ENCODE measurements around the gene CPLX4. TPM values are rescaled to one million over a fixed set of nuclear protein-coding genes. Genes with fewer than 3 reads are reported as not detected.

Gene CPLX4
- total RNA-seq, 2 experiments from 2014 or later = not detected

DNA sequence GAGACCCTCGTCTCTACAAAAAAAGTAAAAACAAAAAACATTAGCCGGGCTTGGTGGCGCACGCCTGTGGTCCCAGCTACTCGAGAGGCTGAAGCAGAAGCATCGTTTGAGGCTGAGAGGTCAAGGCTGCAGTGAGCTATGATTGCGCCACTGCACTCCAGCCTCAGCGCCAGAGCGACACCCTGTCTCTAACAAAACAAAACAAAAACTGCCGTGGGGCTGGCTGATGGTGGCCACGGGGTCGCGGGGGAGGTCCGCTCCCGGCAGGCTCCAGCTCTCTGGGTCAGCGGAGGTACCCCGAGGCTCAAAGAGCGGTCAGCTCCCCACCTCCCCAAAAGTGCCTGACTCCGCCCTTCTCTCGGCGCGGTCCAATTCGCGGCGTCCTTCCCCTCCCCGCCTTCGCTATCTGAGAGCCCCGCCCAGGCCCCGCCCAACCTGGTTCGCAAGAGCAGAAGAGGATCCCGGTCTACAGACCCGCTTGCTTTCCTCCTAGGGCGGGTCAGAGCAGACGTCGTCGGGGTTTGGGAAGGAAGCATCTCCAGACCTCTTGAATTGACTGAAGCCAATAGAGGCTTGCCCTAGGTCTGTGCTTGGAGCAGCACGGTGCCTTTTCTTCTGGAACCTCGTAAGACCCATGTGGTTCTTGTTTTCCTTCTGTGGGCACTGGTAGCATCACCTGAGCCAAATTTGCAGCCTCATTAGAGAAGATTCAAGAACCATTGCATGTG lies 53.0 kb downstream of the CPLX4 start:
- peaks cover 65 to 75% of the 10 kb centered on the region in 2 experiments for H3K27me3 ChIP-seq (ENCODE audit: control insufficient read depth in 1 of 2, insufficient read depth in 2 of 2, low read length in 2 of 2)
- CTCF ChIA-PET = no interaction called here
- intact Hi-C loops (cut with DNase I, micrococcal nuclease) = no loop called here
- ATAC-seq (ENCODE audit: poor library complexity) (no peak), DNase-seq (peak in 2 of 14 experiments; percentile 12 to 14)
- H3K4me3 ChIP-seq (ENCODE audit: low read length) = peak overlapping the region; percentile 33
- TF ChIP-seq, protein P1, sequence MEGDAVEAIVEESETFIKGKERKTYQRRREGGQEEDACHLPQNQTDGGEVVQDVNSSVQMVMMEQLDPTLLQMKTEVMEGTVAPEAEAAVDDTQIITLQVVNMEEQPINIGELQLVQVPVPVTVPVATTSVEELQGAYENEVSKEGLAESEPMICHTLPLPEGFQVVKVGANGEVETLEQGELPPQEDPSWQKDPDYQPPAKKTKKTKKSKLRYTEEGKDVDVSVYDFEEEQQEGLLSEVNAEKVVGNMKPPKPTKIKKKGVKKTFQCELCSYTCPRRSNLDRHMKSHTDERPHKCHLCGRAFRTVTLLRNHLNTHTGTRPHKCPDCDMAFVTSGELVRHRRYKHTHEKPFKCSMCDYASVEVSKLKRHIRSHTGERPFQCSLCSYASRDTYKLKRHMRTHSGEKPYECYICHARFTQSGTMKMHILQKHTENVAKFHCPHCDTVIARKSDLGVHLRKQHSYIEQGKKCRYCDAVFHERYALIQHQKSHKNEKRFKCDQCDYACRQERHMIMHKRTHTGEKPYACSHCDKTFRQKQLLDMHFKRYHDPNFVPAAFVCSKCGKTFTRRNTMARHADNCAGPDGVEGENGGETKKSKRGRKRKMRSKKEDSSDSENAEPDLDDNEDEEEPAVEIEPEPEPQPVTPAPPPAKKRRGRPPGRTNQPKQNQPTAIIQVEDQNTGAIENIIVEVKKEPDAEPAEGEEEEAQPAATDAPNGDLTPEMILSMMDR (IDR thresholded peaks at IDR 0.05) = no peak
- Mint-ChIP-seq H3K4me1 (ENCODE audit: low read depth) (peaks cover 39% of the 10 kb centered on the region), H3K27ac (no peak overlapping the region), H3K27me3 (peaks cover 88% of the 10 kb centered on the region), H3K9me3 (peaks cover 2% of the 10 kb centered on the region), H3K4me3 (peak overlapping the region; percentile 30), H3K36me3 (ENCODE audit: low read depth) (no peaks in the 10 kb centered on the region)
- H3K9me3 ChIP-seq (ENCODE audit: control insufficient read depth in 1 of 2, insufficient read depth in 1 of 2, low read length in 2 of 2) = peaks cover 0 to 37% of the 10 kb centered on the region in 2 experiments
- peaks cover 25% of the 10 kb centered on the region for H3K4me1 ChIP-seq (ENCODE audit: insufficient read depth, low read length)
- POLR2A ChIA-PET = no interaction called here
- no peaks in the 10 kb centered on the region for H3K36me3 ChIP-seq (ENCODE audit: insufficient read depth, low read length)
- no peak overlapping the region for H3K27ac ChIP-seq (ENCODE audit: low read depth in 1 of 2, low read length in 2 of 2)

DNA sequence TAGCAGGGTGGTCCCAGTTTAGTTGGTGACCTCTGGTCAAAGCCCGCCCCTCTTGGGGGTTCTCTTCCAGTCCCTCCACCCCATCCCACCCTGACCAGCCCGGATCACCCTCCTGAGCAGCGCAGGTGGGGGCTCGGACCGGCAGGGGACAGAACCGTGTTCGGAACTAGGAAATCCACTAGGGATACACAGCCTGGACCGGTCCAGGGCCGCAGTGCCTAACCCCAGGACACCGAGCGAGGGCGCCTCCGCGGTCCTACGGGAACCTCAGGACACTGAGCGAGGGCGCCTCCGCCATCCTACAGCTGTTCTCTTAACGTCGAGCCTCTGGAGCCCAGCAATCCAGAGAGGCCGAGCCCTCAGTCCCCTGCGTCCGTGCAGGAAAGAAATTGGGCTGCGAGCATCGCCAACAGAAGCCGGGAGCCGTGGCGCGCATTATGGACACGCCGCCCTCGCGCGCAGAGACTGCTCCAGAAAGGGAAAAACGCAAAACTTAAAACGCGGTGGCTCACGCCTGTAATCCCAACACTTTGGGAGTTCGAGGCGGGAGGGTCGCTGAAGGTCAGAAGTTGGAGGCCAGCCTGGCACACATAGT lies 53.7 kb downstream of the CPLX4 start:
- Mint-ChIP-seq H3K27me3 (peaks cover 86% of the 10 kb centered on the region), H3K4me3 (peak overlapping the region; percentile 30), H3K9me3 (peaks cover 2% of the 10 kb centered on the region), H3K4me1 (ENCODE audit: low read depth) (peaks cover 34% of the 10 kb centered on the region), H3K36me3 (ENCODE audit: low read depth) (no peaks in the 10 kb centered on the region), H3K27ac (no peak overlapping the region)
- ChIA-PET POLR2A (no interaction called here), CTCF (no interaction called here)
- H3K4me3 ChIP-seq (ENCODE audit: low read length) = peak overlapping the region; percentile 33
- DNase-seq (no peak), ATAC-seq (ENCODE audit: poor library complexity) (no peak)
- no peak overlapping the region for H3K27ac ChIP-seq (ENCODE audit: low read depth in 1 of 2, low read length in 2 of 2)
- H3K9me3 ChIP-seq (ENCODE audit: control insufficient read depth in 1 of 2, insufficient read depth in 1 of 2, low read length in 2 of 2) = peaks cover 0 to 37% of the 10 kb centered on the region in 2 experiments
- H3K36me3 ChIP-seq (ENCODE audit: insufficient read depth, low read length) = no peaks in the 10 kb centered on the region
- intact Hi-C loops (cut with DNase I, micrococcal nuclease) = no loop called here
- peaks cover 25% of the 10 kb centered on the region for H3K4me1 ChIP-seq (ENCODE audit: insufficient read depth, low read length)
- TF ChIP-seq, protein P1 (IDR thresholded peaks at IDR 0.05) = no peak
- H3K27me3 ChIP-seq (ENCODE audit: control insufficient read depth in 1 of 2, insufficient read depth in 2 of 2, low read length in 2 of 2) = peaks cover 60 to 68% of the 10 kb centered on the region in 2 experiments

DNA sequence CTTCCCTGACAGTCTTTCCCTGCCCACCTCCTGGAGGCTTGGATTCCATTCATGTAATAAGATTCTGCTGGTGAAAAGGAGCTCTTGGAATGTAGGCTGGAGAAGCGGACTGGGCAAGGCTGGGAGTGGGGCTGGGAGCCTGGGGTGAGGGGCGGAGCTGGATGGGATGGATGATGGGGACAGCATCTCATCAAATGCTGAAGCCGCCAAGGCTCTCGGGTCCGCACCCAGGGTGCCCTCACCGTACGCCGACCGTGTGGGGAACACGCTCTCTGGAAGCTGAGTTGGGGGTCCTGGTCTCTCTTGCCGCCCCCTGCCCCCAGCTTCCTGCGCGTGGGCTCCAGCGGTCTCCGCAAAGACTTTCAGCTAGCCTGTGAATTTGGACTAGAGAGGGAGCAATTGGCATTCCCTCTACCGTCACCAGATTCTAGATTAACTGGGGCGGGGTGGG lies 54.3 kb downstream of the CPLX4 start:
- H3K36me3 Mint-ChIP-seq (ENCODE audit: low read depth) = no peaks in the 10 kb centered on the region
- ATAC-seq (ENCODE audit: poor library complexity) (no peak), DNase-seq (no peak)
- no peak overlapping the region for H3K27ac Mint-ChIP-seq
- Histone ChIP-seq H3K27ac (ENCODE audit: low read depth in 1 of 2, low read length in 2 of 2) (no peak overlapping the region), H3K4me1 (ENCODE audit: insufficient read depth, low read length) (peaks cover 22% of the 10 kb centered on the region), H3K9me3 (ENCODE audit: control insufficient read depth in 1 of 2, insufficient read depth in 1 of 2, low read length in 2 of 2) (peaks cover 0 to 37% of the 10 kb centered on the region in 2 experiments), H3K4me3 (ENCODE audit: low read length) (no peak overlapping the region), H3K27me3 (ENCODE audit: control insufficient read depth in 1 of 2, insufficient read depth in 2 of 2, low read length in 2 of 2) (peaks cover 55 to 63% of the 10 kb centered on the region in 2 experiments), H3K36me3 (ENCODE audit: insufficient read depth, low read length) (no peaks in the 10 kb centered on the region)
- ChIA-PET CTCF (no interaction called here), POLR2A (no interaction called here)
- H3K4me3 Mint-ChIP-seq = no peak overlapping the region
- TF ChIP-seq, protein P1 (IDR thresholded peaks at IDR 0.05) = no peak
- peaks cover 30% of the 10 kb centered on the region for H3K4me1 Mint-ChIP-seq (ENCODE audit: low read depth)
- intact Hi-C loops (cut with DNase I, micrococcal nuclease) = no loop called here
- H3K9me3 Mint-ChIP-seq = peaks cover 2% of the 10 kb centered on the region
- H3K27me3 Mint-ChIP-seq = peaks cover 87% of the 10 kb centered on the region
